Germinal center (tissue), 1 donor: ENCODE measurements around the gene ADAMTS12.

Source experiments
- DNase-seq: peaks from one replicate; pipeline ENCODE4 v3.0.0; 2012; ENCODE audit warnings: mixed read lengths, low spot score

The ADAMTS12 gene

GRCh38 chr5:33841891-33842290, 49.9 kb downstream of the ADAMTS12 start:
- no peak for DNase-seq

DNA sequence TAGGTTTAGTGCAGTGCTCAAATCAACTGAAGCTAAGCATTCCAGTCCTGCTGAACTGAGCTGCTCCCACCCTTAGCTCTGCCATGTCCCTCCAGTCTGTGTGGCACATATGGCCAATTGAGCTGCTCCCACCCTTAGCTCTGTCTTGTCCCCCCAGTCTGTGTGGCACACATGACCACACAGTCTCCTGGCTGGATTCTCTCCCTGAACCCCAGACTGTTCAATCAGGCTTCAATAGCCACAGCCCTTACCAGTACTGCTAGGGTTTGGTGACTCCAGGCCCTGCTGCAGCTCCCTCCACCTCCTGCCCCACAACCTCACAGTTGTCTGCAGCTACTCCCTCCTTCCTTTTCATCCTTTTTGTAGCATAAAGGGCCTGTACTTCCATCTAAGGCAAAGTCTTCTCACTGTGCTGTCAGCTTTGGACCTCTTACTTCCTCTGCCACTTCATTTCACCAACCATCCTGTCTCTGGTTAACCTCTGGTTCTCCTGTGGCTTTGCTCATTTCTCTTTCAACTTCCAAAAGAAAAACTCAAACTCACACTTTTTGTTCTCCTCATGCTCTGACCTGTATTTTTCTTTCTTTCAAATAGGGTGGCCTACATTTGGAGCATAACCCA, 50.8 kb downstream of the ADAMTS12 start:
- no peak for DNase-seq

GRCh38 chr5:33837301-33837700, 54.5 kb downstream of the ADAMTS12 start:
- DNase-seq: no peak

DNA sequence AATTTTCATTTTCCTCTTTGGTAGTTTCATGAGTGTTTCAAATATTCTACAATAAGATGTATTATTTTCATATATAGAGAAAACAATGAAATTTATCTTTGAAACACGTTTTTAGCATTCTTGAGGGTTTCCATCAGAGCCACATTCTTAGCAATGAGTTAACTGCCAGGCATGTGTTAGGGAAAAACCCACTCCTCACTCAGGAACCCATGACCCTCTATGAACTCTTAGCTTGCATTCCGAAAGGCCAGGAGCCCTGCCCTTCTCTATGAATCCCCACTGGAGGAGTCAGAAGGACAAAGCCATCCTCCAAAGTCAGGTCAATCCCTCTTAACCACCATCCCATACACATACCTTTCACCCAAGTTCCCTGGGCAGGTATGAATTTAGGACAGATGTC, 57.5 kb downstream of the ADAMTS12 start:
- DNase-seq: no peak

DNA sequence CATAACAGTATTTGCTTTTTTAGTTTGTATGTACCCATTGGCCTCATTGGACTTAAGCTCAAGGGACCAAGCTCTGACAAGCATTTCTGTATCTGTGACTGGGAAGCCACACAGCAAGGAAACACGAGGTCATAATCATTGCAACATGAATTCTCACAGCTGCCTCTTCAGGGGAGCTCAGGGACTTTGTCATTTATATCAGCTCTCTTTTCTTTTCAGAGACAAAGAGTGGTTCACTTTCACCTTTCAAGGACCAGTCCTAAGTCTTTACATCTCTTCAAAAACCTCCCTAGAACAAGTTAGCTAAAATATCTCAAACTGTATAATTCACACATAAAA, 58.6 kb downstream of the ADAMTS12 start:
- no peak for DNase-seq

DNA sequence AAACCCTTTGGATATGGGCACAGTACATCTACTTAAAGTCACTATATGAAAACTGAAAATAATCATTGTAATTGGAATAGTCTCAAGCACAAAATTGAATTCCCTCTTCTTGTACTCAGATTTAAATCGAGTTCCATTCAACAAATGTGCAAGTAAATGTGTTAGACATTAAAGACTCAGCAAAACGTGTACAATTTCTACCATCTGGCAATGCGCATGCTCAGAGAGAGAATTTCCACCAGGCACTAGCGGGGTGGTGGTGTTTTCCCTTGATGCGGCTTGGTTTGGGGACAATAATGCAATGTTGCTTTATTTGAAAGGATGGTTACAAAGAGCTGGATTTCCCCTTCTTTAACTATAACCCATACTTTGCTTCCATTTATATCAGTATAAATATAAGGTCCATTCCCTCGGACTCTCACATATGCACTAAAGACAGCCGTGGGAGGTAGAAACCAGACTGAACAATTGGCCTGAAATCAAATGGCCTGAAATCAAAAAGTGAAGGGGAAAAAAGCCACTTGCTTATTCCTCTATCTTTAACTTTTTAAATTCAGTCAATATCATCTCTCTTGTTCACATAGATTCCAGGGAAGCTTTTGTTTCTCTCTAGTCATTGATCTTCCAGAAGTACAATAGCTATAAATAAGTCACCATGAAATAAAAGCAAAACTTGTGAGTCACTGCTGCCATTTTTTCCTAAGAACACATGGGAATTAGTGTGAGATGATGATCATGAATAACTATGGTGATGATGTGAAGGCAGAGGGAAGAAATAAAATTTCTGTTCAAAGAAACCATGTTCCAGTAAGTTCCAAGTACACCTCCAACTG, 59.2 kb downstream of the ADAMTS12 start:
- DNase-seq: no peak

GRCh38 chr5:33831041-33831440, 60.7 kb downstream of the ADAMTS12 start:
- DNase-seq: no peak

DNA sequence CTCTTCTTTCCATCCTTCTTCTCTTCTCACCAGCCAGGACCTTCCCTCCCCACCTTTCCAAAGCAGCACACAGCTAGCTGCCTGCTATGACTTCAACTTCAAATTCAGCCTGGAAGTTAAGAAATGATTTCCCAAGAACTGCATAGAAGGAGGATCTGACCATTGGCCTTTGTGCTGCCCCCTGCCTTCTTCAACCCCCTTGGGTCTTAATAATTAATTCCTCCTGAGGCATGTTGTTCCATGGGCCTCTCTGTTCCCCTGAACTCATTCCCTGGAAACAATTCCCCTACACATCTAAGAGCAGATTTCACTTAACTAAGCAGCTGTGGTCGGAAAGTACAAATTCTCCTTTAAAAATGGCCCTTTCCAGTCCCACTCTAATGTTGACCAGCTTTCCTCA, 62.4 kb downstream of the ADAMTS12 start:
- no peak for DNase-seq

- DNase-seq: no peak
Measured at GRCh38 chr5:33828626-33829308, 63.0 kb downstream of the ADAMTS12 start.

DNA sequence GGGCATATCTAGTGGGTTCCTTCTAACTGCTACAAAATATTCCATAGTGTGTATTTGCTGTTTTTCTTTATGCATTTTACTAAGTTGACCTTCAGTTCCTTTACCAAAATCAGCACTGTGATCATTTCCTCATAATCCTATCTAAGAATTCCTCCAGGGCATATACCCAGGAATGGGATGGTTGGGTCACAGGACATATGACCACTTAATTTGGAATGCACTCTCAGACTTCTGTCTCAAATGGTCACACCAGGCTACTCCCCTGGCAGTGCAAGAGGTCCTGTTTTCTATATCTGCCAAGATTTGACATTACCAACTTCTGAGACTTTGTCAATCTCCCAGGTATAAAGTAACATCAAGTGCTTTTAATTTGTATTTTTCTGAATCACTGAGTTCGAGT, 63.9 kb downstream of the ADAMTS12 start:
- DNase-seq: no peak

- DNase-seq: no peak
Measured at GRCh38 chr5:33827018-33827707, 64.6 kb downstream of the ADAMTS12 start.

DNA sequence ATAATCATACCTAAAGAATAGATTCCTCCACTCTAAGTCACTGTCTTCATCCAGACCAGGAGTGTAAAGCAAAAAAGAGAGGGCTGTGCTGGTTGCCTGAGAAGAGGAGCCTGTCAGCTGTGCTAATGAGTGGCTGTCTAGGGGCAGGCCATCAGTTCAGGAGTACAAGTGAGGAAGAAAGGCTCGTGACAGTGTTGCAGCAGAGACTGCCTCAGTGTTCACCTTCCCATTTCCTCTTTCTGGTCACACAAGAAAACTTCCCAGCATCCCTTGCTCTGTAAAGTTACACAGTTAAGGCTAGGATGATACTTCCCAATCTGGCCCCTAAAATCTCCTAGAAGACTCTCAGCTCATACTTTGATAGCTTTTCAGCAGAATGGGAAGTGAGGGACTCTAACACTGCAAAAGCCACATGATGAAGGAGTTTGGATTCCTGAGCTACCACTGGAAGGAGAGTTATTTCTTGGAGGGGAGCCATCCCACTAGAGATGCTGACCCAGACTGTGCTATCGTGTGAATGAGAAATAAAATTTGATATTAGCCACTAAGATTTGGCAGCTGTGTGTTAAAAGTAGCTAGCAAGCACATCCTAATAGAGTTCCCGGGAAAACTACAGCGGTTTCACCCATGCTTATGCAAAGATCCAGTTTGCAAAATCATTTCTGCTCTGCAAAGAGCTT, 67.1 kb downstream of the ADAMTS12 start:
- no peak for DNase-seq

DNA sequence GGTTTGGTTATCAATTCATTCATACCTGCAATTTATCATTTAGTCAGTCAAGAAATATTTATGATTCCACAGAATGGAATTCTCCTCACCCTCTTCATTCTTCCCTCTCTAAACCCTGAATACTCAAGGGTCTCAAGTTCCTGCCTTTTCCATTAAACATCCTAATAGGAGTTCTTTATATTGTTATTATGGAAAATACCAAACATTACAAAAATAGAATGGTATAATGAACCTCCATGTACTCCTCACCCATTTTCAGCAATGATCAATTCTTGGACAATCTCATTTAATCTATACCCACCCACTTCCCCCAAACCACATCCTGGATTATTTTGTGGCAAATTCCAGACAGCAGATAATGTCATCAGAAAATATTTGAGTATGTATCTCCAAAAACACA, 74.5 kb downstream of the ADAMTS12 start:
- DNase-seq: no peak

- DNase-seq: no peak
Measured at GRCh38 chr5:33816791-33817190, 75.0 kb downstream of the ADAMTS12 start.

DNA sequence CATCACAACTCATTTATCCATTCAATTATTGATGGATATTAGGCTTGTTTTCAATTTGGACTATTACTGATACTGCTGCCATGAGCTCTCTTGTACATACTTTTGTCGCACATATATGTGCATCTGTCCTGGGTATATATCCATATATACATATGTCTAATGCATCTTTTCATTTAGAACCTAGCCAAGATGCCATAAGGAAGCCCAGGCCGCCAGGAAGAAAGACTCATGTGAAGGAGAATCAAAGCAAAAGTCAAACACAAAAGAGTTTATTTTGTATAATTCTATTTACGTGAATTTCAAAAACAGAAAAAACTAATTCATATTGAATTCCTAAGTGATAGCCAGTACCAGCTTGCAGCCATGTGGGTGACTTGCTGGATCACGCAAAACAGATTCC, 79.0 kb downstream of the ADAMTS12 start:
- DNase-seq: no peak

GRCh38 chr5:33810491-33811120, 81.2 kb downstream of the ADAMTS12 start:
- no peak for DNase-seq

DNA sequence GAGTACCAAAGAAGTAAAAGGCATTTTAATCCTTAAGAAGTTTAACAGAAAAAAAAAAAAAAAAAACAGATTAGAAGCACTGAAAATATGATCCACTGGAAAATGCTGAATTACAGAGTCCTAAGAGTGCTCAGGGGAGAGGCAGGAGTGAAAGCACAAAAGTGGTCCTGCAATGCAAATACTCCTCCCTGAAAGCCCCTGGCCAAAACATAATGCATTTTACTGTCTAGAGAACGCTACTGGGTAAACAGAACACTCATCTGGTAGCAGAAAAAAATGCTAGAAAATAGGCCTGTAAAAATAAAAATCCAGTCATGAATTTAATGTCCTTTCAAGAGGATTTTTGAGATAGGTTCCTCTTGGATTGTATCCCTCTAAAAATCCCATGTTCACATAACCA, 81.9 kb downstream of the ADAMTS12 start:
- no peak for DNase-seq

DNA sequence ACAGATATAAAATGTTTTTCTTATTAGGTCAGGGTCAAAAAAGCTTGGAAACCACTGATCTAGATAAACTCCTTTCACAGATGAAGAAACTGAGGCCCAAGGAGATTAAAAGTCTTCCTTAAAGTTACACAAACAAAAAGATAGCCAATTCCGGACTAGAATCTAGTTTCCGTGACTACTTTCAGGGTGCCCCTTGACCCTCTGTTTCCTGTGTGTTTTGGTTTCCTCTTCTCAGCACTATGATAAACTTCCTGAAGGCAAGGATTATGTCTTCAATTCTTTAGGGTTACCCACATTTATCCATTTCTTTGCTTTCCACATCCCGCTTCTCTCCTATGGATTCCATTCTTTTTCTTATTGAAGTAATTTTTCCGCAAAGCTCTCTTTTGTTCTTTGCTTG, 83.1 kb downstream of the ADAMTS12 start:
- DNase-seq: no peak

- DNase-seq: no peak
Measured at GRCh38 chr5:33807771-33808170, 84.0 kb downstream of the ADAMTS12 start.

GRCh38 chr5:33806738-33807442, 84.9 kb downstream of the ADAMTS12 start:
- no peak for DNase-seq

DNA sequence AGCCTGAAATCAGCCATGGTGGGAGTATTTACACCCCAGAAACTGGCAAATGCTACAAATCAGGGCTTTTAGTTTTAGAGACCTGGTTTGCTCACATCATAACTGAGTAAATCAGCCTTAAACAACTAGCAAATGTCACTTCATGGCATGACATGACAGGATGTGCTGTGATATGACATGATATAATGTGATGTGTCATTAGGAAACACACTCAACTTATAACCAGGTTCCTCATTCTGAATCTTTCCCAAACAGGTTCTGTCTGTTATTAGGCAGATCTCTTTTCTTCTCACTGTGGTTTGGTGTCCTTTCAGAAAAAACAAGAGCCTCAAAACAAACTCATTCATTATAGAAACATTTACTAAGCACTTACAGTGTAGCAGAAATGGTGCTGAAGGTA, 90.5 kb downstream of the ADAMTS12 start:
- DNase-seq: no peak
